Effector CD8-positive, alpha-beta T cell (primary cell): Measurements from ENCODE around the gene EYA4.

ENCODE experiments used
- DNase-seq: peaks from one replicate; lab custom pipeline; 2025; lab: John Stamatoyannopoulos, UW

Gene EYA4

DNA sequence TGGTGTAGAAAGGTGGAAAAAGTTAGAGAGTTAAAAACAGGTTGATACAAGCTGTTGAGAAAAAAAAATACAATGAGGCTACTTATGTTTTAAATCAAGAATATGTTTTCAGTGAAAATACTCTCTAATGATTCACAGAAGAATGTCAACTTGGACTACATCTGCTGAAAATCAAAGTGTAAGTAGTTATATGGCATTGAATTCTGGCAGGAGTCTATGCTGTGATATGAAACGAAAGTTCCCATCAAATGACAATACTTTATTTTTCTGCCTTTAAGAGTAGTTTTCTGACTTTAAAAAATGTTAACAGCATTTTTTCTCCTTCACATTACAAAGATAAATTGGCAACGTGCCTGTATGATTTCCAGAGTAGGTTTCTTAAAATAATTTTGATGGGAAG is 158.3 kb downstream of the EYA4 start:
- DNase-seq: no peak

GRCh38 chr6:133404151-133404550 is 163.0 kb downstream of the EYA4 start:
- no peak for DNase-seq

- DNase-seq: no peak
Observed at GRCh38 chr6:133404728-133405127, 163.6 kb downstream of the EYA4 start.

DNA sequence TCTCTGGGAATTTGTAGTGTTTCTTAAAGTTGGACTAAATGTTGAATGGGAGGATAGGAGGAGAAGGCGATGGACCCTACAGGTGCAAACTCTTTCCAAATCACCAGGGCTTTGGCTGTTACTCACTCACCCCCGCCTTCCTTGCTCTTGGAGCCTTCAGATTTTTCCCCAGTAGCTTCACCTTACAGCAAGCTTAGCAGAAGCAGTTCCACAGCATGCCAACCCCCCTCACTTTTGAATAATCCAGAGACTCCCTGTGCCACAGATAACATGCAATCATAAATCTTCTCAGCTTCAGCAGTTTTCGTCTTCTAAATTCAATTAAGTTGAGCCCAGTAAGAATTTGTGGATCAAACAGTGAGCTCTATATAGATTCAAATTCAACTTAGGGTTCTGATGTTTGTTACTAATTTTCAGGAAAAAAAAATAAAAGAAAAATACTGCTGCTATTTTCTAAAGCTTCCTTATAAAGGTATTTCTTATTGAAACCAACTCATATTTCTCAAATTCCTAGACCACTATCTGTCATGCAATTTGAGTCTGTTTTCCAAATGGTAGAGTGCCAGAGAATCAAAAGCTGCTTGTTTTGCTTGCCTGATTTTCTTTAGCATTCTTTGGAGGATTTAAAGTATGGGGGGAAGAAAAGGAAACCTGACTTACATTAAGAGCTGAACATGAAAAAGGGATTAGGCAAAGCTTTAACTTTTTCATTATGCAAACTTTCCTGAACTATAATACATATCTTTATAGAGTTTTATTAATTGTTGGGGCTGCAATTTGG is 166.4 kb downstream of the EYA4 start:
- no peak for DNase-seq

- no peak for DNase-seq
Observed at GRCh38 chr6:133408132-133408531, 167.0 kb downstream of the EYA4 start.

GRCh38 chr6:133408543-133408942 is 167.4 kb downstream of the EYA4 start:
- DNase-seq: no peak

- no peak for DNase-seq
Observed at GRCh38 chr6:133410638-133411435, 169.7 kb downstream of the EYA4 start.

- no peak for DNase-seq
Observed at GRCh38 chr6:133411757-133412156, 170.6 kb downstream of the EYA4 start.

GRCh38 chr6:133415262-133415661 is 174.1 kb downstream of the EYA4 start:
- DNase-seq: no peak

DNA sequence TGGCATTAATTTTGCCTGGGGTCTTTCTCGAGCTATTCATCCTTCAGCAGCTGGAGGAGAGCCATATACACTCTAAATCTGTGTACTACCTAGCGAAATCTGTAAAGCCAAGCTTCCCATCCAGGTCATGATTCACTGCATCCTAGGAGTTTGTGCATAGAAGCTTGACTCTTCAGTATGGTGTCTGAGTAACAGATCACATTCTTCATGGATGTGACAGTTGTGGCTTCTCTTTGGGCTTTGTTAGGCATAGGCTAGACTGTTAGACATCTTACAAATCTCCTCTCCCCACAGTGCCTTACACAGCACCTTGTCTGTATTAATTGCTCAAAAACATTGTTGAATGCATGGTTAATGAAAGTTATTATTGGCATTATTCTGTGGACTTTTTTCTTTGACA is 177.0 kb downstream of the EYA4 start:
- DNase-seq: no peak

DNA sequence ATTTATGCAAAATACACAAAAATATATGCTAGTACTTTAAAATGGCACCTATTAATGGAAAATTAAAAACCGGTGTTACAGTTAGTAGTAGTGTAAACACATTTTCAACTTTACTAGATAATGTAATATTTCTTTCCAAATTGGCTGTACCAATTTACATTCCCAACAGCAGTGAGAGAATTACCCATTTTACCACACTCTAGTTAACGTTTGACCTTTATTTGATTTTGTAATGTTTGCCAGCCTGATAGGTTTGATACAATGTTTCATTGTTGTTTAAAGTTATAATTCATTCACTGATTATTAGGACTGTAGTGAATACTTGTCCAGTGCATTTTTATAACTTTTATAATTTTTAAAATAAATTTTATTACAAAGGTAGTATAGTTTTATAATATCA is 182.1 kb downstream of the EYA4 start:
- DNase-seq: no peak

DNA sequence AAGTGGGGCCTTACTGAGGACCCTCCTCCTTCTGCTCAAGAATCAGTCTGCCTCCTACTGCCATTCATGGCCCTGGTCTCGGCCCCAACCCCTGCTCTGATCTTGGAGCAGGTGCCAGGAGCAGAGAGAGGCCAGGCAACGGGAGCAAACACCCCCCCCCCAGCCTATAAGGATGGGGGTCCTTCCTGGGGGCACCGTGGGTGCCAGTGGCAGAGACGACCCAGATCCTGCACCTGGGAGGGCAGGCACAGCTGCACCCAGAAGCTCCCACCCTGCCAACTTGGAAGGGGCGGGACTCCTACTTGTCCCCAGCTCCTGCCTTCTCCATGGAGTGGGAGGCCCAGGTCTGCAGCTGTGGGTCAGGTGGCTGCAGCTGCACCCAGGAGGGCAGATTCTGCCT is 183.2 kb downstream of the EYA4 start:
- DNase-seq: no peak

DNA sequence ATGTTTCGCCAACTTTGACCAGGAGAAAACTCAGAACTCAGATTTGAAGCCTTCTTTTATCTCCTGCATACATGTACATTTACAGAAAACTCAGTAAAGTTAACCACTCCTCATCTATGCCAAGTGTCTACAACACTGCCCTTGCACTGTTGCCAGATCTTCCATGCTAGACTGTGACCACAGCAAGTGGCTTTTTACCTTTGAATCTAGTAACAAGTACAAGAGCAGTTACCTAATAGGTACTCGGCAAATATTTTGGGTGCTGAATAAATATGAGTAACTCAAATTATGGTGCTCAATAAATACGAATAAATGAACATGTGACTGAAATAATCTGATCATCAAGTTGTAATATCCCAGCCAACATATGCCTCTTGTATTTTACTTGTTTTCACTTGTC is 184.9 kb downstream of the EYA4 start:
- DNase-seq: no peak

DNA sequence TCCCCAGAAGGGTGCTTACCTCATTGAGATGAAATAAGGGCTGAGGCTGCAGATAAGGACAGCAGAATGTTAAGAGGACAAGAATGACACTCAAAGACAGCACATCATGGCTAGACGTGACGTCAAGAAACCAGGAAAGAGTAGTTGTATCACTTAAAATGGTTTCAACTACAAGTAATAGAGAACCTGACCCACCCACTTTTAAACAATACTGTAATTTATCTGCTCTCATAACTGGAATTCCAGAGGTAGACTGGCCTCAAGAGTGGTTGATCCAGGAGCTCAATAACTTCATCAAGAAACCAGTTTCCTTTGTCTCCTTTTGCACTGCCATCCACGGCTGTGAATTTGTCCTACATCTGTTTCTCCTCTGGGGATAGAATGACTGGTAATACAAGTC is 187.1 kb downstream of the EYA4 start:
- DNase-seq: no peak

GRCh38 chr6:133430530-133430929 is 189.4 kb downstream of the EYA4 start:
- no peak for DNase-seq

GRCh38 chr6:133431031-133431430 is 189.9 kb downstream of the EYA4 start:
- no peak for DNase-seq

GRCh38 chr6:133432021-133432989 is 191.1 kb downstream of the EYA4 start:
- no peak for DNase-seq

DNA sequence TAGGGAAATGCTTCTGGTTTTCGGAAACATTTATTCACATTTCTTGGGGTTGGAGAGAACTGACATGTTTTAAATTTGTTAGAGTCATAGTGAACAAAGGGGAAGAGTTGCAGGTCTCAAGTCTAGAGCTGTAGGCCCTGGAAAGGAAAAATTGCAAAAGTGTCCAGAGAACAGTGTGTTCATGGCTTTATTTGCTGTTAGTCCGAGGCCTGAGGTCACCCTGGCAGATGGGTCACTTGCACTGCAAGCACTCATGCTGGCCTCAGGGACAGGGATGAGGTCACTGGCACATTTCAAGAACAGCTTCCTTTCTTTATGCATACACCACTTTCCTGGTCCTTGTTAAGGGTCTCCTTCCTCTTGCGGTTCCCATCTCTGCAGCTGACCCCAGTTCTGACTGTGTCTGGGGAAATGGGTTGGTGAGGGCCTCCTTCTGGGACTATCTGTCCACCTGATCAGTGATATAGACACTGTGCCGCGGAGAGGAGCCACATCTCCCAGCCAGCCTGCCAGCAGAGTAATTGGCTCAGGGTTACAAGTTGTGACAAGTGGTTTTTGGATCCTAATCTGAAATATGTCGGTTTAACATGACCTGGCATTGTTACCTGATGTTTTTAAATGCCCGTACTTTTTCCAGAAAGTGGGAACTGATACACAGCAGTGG is 194.0 kb downstream of the EYA4 start:
- no peak for DNase-seq

- no peak for DNase-seq
Observed at GRCh38 chr6:133436652-133437051, 195.5 kb downstream of the EYA4 start.

DNA sequence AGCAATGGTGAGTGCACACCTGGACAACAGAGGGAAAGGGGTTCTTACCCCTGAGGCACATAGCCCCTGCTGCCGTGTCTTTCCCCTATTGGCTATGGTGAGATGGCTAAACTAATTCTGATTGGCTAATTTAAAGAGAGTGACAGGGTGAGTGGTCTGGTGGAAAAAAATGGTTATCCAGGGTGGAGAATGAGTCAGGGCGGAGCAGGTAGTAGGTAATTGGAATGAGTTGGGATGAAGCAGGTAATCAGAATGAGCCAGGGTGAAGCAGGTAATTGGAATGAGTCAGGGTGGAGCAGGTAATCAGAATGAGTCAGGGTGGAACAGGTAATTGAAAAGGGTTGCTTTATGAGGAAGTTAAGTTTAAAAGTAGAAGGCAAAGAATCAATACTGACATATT is 200.3 kb downstream of the EYA4 start:
- DNase-seq: no peak

- DNase-seq: no peak
Observed at GRCh38 chr6:133446789-133447188, 205.6 kb downstream of the EYA4 start.

GRCh38 chr6:133447924-133448323 is 206.8 kb downstream of the EYA4 start:
- no peak for DNase-seq
